ENCODE results near the gene SEC62. TPM values are rescaled to one million over a fixed set of nuclear protein-coding genes. Genes with fewer than 3 reads are reported as not detected.
A peak's percentile ranks its signal among the peaks of the same experiment; 100 is the strongest.

SEC62 gene
- total RNA-seq, 2 experiments from 2014 or later: 64.5 to 176 TPM

GRCh38 chr3:170007031-170007663 is 40.5 kb downstream of the SEC62 start:
- Histone ChIP-seq H2AFZ (ENCODE audit: low read length) (peak overlapping the region; percentile 81), H3K36me3 (ENCODE audit: insufficient read depth, low read length) (no peaks in the 10 kb centered on the region), H3K79me2 (ENCODE audit: insufficient read depth, low read depth, low read length) (no peaks in the 10 kb centered on the region), H3K27ac (ENCODE audit: low read depth, low read length, poor library complexity, severe bottlenecking) (no peak overlapping the region), H3K4me2 (ENCODE audit: low read length) (peak overlapping the region; percentile 49), H3K4me1 (ENCODE audit: insufficient read depth, low read length, poor library complexity, severe bottlenecking) (peaks cover 45% of the 10 kb centered on the region), H3K9me3 (ENCODE audit: low read length) (no peaks in the 10 kb centered on the region), H3K4me3 (ENCODE audit: low read depth, low read length, poor library complexity, severe bottlenecking) (no peak overlapping the region), H3K9me2 (ENCODE audit: insufficient read depth, low read length) (no peaks in the 10 kb centered on the region), H4K20me1 (ENCODE audit: insufficient read depth, low read length) (no peaks in the 10 kb centered on the region)
- peak; percentile 69 for DNase-seq (ENCODE audit: low spot score)
- TF ChIP-seq EZH2phosphoT487 (IDR thresholded peaks at IDR 0.05; ENCODE audit: borderline replicate concordance, low read depth, low read length) (no peak), CTCF (conservative IDR thresholded peaks at IDR 0.05; ENCODE audit: low read length) (no peak)
- ChIA-PET CTCF (ENCODE audit: unreplicated experiment) (no interaction called here), POLR2A (interaction anchor here (0.6 to 2.6 kb wide), 9 partner anchors 8 to 245 kb away, joined by 3 to 15 read pairs (median 4); no protein-coding TSS in a partner anchor)
- intact Hi-C loops (cut with micrococcal nuclease; ENCODE audit: unreplicated experiment): no loop called here
- BruUV-seq (replicated peaks): no TSS peak

GRCh38 chr3:170010498-170010897 is 43.9 kb downstream of the SEC62 start:
- Histone ChIP-seq H3K9me2 (ENCODE audit: insufficient read depth, low read length) (no peaks in the 10 kb centered on the region), H3K4me2 (ENCODE audit: low read length) (no peak overlapping the region), H3K36me3 (ENCODE audit: insufficient read depth, low read length) (no peaks in the 10 kb centered on the region), H3K9me3 (ENCODE audit: low read length) (no peaks in the 10 kb centered on the region), H3K79me2 (ENCODE audit: insufficient read depth, low read depth, low read length) (no peaks in the 10 kb centered on the region), H3K4me1 (ENCODE audit: insufficient read depth, low read length, poor library complexity, severe bottlenecking) (peaks cover 26% of the 10 kb centered on the region), H3K4me3 (ENCODE audit: low read depth, low read length, poor library complexity, severe bottlenecking) (no peak overlapping the region), H2AFZ (ENCODE audit: low read length) (peak overlapping the region; percentile 38; the same call in 1 of the 2 replicates), H4K20me1 (ENCODE audit: insufficient read depth, low read length) (no peaks in the 10 kb centered on the region), H3K27ac (ENCODE audit: low read depth, low read length, poor library complexity, severe bottlenecking) (no peak overlapping the region)
- ChIA-PET CTCF (ENCODE audit: unreplicated experiment) (no interaction called here), POLR2A (interaction anchor here (1.0 to 2.8 kb wide), 2 partner anchors 11 to 21 kb away, joined by 3 to 13 read pairs; no protein-coding TSS in a partner anchor)
- intact Hi-C loops (cut with micrococcal nuclease; ENCODE audit: unreplicated experiment): no loop called here
- no TSS peak for BruUV-seq (replicated peaks)
- no peak for DNase-seq (ENCODE audit: low spot score)
- TF ChIP-seq CTCF (conservative IDR thresholded peaks at IDR 0.05; ENCODE audit: low read length) (no peak), EZH2phosphoT487 (IDR thresholded peaks at IDR 0.05; ENCODE audit: borderline replicate concordance, low read depth, low read length) (no peak)

Measured in OCI-LY7 (cell line).